Activated CD8-positive, alpha-beta memory T cell treated with anti-CD3 and anti-CD28 coated beads, Interleukin-2, amount 10 ng/mL, durations not matched to agents 7 days and 5 days (primary cell): ENCODE measurements around the gene SLC37A1. TPM values are rescaled to one million over a fixed set of nuclear protein-coding genes. Genes with fewer than 3 reads are reported as not detected.
A peak's percentile ranks its signal among the peaks of the same experiment; 100 is the strongest.

Source experiments
- ATAC-seq: fragments of 150-1000 bp; cut with Tn5 transposase; one replicate; pipeline ENCODE4 v1.10.0; 2021; ENCODE audit warnings: moderate library complexity
- CTCF ChIA-PET: fragments of 350-600 bp; sonication (Branson Sonifier 250); formaldehyde crosslinking; loops from one replicate; lab custom pipeline; 2021; ENCODE audit warnings: antibody characterized with exemption; lab: Charles Lee
- DNase-seq: peaks from one replicate; pipeline ENCODE4 v3.0.0-alpha.2; 2020
- H3K27ac Mint-ChIP-seq: one replicate; pipeline ENCODE4 v1.8.0; 2021; ENCODE audit warnings: mild to moderate bottlenecking, mixed read lengths
- H3K27me3 Mint-ChIP-seq: one replicate; pipeline ENCODE4 v1.8.0; 2021; ENCODE audit warnings: mixed read lengths
- H3K36me3 Mint-ChIP-seq: one replicate; pipeline ENCODE4 v1.8.0; 2021; ENCODE audit warnings: mild to moderate bottlenecking, mixed read lengths
- H3K4me1 Mint-ChIP-seq: one replicate; pipeline ENCODE4 v1.8.0; 2021; ENCODE audit warnings: mixed read lengths
- H3K4me3 Mint-ChIP-seq: one replicate; pipeline ENCODE4 v1.8.0; 2021; ENCODE audit warnings: mild to moderate bottlenecking, moderate library complexity, mixed read lengths
- H3K9me3 Mint-ChIP-seq: one replicate; pipeline ENCODE4 v1.8.0; 2022; ENCODE audit warnings: low read depth, mixed read lengths
- total RNA-seq, 2 experiments: library from RNA; stranded (reverse); gene quantifications; one replicate each; pipeline ENCODE4 v1.2.3, GENCODE V29; 2021

SLC37A1 gene
- total RNA-seq, 2 experiments from 2014 or later, result 14.0 to 14.8 TPM

DNA sequence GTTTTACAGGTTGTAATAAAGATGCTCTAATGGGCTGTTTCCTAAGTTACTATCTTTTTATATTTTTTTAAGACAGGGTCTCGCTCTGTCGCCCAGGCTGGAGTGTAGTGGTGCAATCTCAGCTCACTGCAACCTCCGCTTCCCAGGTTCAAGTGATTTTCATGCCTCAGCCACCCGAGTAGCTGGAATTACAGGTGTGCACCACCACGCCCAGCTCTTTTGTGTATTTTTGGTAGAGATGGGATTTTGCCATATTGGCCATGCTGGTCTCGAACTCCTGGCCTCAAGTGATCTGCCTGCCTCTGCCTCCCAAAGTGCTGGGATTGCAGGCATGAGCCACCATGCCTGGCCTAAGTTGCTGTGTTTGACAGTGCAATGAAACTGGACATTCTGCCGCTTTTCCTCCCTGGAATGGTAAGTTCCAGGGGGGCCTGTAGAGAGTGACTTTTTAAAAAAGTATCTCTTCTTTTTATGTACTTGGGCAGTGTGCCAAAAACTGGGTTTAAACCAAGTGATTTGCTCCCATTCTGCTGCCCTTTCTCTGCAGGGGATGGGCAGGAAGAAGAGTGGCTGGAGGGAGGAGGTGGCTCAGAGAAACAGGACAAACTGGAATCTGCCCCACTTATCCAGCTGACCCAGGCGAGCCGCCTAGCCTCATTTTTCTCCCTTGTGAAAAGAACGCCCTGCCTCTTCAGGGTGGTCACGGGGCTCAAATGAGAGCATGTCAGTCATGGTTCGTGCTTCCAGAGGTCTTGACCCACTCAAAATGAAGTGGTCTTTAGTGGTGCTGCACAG, 2.3 kb downstream of the SLC37A1 start:
- DNase-seq (no peak), ATAC-seq (no peak)
- no peak overlapping the region for H3K4me3 Mint-ChIP-seq
- peaks cover 17% of the 10 kb centered on the region for H3K4me1 Mint-ChIP-seq
- H3K27me3 Mint-ChIP-seq, result peaks cover 13% of the 10 kb centered on the region
- no peak overlapping the region for H3K27ac Mint-ChIP-seq
- H3K36me3 Mint-ChIP-seq, result peaks cover 11% of the 10 kb centered on the region
- CTCF ChIA-PET, result interaction anchor here (1.8 to 2.7 kb wide), 3 partner anchors 8 to 49 kb away, joined by 3 to 15 read pairs (median 9); no protein-coding TSS in a partner anchor
- no peaks in the 10 kb centered on the region for H3K9me3 Mint-ChIP-seq

DNA sequence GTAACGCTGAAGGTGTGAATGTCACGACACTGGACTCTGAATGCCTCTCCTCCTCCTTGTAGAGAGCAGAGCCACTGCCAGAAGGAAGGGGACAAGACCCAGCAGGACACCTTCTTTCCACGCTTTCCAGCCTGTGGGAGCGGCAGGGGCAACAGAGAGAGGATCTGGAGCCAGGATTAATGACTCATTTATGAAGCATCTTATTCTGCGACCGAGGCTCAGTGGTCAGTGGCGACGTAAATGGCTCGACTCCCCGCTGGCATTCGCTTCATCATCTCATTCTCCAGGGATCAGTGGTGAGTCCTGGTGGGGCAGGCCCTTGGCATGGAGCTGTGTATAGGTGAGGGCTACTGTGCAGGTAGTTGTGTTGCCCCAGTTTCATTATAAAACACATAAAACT, 4.6 kb downstream of the SLC37A1 start:
- peaks cover 15% of the 10 kb centered on the region for H3K4me1 Mint-ChIP-seq
- ATAC-seq (no peak), DNase-seq (no peak)
- H3K27me3 Mint-ChIP-seq, result peaks cover 2% of the 10 kb centered on the region
- H3K4me3 Mint-ChIP-seq, result no peak overlapping the region
- no peak overlapping the region for H3K27ac Mint-ChIP-seq
- H3K36me3 Mint-ChIP-seq, result peaks cover 15% of the 10 kb centered on the region
- CTCF ChIA-PET, result interaction anchor here (1.4 kb wide), 1 partner anchor 51 kb away, joined by 3 read pairs; no protein-coding TSS in a partner anchor
- no peaks in the 10 kb centered on the region for H3K9me3 Mint-ChIP-seq

DNA sequence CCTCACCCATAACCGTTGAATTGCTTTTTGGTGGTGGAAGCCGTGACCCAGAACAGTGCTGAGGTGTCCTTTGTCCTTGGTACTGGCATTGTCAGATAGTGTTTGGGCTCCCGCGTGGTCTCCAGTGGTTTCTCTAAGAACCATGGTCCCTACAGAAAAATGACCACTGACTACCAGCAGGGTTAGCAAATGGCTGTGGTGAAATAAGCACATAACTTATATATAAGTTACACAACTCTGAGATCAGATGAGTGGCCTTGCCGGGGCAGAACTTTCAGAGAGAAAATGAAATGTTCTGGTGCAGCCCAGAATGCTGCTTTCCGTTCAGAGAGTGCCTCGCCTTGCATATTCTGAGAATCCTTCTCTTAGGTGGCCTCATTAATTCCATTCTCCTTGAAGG, 5.0 kb downstream of the SLC37A1 start:
- Mint-ChIP-seq H3K36me3 (peaks cover 16% of the 10 kb centered on the region), H3K4me1 (peaks cover 15% of the 10 kb centered on the region), H3K27me3 (peaks cover 2% of the 10 kb centered on the region), H3K27ac (no peak overlapping the region), H3K4me3 (no peak overlapping the region), H3K9me3 (no peaks in the 10 kb centered on the region)
- CTCF ChIA-PET, result interaction anchor here (1.4 kb wide), 1 partner anchor 52 kb away, joined by 3 read pairs; no protein-coding TSS in a partner anchor
- DNase-seq (no peak), ATAC-seq (no peak)

DNA sequence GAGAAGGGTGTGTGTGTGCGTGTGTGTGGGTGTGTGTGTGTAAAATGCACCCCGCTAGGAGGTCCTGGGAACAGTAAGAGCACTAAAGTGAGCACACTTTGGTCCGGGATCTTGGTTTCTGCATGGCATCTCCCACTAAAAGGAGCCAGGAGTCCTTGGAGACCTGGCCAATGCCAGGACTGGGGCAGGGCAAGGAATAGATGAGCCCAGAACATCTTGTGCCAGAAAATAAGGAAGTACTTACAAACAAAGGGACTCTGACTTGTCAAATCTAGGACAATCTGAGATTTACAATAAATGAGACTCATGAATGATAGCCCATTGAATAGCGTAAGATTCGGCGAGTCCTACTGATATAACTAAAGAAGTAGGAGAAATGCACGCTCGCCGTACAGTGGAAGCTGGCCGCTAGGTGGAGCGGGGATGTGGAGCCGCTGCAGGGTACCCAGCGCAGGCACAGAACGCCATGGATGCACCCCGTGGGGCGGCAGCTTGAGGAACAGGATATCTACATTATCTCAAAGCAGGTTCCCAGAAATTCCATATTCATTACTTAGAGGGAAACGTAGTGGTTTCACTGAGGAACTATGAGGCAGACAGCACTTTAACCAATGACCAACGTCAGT, 7.1 kb downstream of the SLC37A1 start:
- H3K9me3 Mint-ChIP-seq, result no peaks in the 10 kb centered on the region
- H3K27ac Mint-ChIP-seq, result no peak overlapping the region
- CTCF ChIA-PET, result no interaction called here
- peaks cover 16% of the 10 kb centered on the region for H3K36me3 Mint-ChIP-seq
- no peak for ATAC-seq
- no peak for DNase-seq
- no peak overlapping the region for H3K4me3 Mint-ChIP-seq
- H3K27me3 Mint-ChIP-seq, result no peaks in the 10 kb centered on the region
- H3K4me1 Mint-ChIP-seq, result peaks cover 22% of the 10 kb centered on the region

DNA sequence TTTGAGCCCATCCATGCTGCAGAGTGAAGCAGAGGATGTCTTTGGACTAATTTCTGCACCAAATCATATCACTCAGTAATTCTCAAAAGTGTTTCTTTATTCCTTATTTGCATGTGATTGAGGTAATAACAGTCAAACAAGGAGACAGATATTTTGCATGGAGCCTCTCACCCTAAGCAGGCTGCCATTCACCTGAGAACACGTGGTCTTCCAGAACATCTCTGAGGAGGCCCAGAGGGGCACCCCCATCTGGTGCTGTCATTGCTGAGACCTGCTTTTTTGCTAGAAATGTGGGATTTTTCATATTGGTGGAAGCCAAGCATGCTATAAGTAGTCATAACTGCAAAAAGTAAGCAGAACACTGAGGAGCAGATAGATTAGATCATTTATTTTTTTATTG, 7.7 kb downstream of the SLC37A1 start:
- H3K9me3 Mint-ChIP-seq, result no peaks in the 10 kb centered on the region
- DNase-seq (no peak), ATAC-seq (no peak)
- no peak overlapping the region for H3K27ac Mint-ChIP-seq
- peaks cover 18% of the 10 kb centered on the region for H3K36me3 Mint-ChIP-seq
- no peak overlapping the region for H3K4me3 Mint-ChIP-seq
- peaks cover 23% of the 10 kb centered on the region for H3K4me1 Mint-ChIP-seq
- CTCF ChIA-PET, result no interaction called here
- H3K27me3 Mint-ChIP-seq, result no peaks in the 10 kb centered on the region

DNA sequence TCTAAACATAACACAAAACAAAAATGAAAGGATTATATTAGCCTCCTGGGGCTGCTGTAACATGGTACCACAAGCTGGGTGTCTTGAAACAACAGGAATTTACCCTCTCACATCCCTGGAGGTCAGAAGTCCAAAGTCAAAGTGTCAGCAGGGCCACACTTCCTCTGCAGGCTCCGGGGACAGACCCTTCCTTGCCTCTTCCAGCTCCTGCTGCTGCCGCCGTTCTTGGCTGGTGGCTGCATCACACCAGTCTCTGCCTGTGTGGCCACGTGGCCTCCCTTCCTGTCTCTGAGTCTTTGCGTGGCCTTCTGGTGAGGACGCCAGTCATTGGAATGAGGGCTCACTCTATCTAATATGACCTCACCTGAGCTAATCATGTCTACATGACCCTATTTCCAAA, 8.2 kb downstream of the SLC37A1 start:
- Mint-ChIP-seq H3K27me3 (no peaks in the 10 kb centered on the region), H3K36me3 (peaks cover 19% of the 10 kb centered on the region)
- CTCF ChIA-PET, result no interaction called here

DNA sequence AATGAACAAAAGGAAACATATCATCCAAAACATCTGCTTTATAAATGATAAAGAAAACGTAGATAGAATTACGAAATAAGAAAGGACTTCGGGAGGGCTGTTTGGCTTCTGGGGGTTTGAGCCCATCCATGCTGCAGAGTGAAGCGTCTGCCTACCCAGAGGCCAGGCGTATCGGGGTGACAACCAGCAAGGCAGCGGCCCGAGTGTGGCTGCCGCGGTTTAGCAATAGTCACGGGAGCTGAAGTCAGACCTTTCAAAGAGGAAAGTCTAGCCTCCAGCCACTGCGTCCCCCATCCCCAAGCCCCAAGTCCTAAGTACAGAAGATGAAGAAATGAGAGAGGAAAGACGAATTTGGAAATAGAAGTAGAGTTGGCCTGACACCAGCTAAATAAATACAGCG, 8.6 kb downstream of the SLC37A1 start:
- H3K4me1 Mint-ChIP-seq, result peaks cover 27% of the 10 kb centered on the region
- H3K36me3 Mint-ChIP-seq, result peaks cover 21% of the 10 kb centered on the region
- H3K27ac Mint-ChIP-seq, result no peak overlapping the region
- DNase-seq, result no peak
- H3K4me3 Mint-ChIP-seq, result no peak overlapping the region
- H3K27me3 Mint-ChIP-seq, result no peaks in the 10 kb centered on the region
- ATAC-seq, result no peak
- CTCF ChIA-PET, result no interaction called here
- no peaks in the 10 kb centered on the region for H3K9me3 Mint-ChIP-seq

More for the DNA sequence above, 8.2 kb downstream of the SLC37A1 start:
- Mint-ChIP-seq H3K4me3 (no peak overlapping the region), H3K4me1 (peaks cover 25% of the 10 kb centered on the region), H3K9me3 (no peaks in the 10 kb centered on the region), H3K27ac (no peak overlapping the region)
- ATAC-seq, result no peak
- no peak for DNase-seq

DNA sequence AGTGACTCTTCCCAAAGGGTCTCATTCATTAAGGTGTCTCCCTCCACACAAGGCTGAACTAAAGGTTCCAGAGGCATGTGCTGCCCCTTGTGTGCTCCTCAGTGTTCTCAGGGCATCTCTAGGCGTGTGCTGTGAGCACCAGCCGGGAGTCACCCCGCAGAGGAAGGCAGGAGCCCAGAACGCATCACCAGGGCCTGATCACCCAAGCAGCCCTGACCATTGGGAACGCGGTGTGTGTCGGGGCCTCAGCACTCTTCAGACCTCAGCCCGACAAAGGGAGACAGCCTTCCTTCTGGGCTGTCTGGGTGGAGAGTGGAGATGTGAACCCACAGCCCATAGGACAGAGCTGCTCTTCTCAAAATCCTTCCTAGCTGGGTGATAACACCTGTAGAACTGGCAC, 9.1 kb downstream of the SLC37A1 start:
- H3K9me3 Mint-ChIP-seq, result no peaks in the 10 kb centered on the region

DNA sequence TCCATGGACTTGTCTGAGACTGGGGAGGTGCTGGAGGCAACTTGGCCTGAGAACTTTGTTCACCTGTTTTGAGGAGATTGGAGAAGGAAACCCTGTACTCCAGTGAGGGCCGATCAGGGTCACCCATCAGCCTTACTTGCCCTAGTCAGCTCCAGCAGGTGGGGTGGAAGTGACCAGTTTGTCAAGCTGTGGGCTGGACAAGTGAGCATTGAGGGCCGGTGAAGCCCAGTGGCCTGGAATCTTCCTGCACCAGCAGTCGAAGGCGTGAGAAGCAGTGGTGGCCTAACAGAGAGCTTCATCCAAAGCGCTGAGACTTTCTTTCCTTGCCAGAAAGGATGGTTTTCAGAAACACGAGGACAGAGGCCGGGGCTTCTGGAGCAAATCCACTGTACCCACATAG, 9.6 kb downstream of the SLC37A1 start:
- H3K36me3 Mint-ChIP-seq, result peaks cover 25% of the 10 kb centered on the region
- no peaks in the 10 kb centered on the region for H3K9me3 Mint-ChIP-seq
- peaks cover 37% of the 10 kb centered on the region for H3K4me1 Mint-ChIP-seq
- no peak overlapping the region for H3K27ac Mint-ChIP-seq
- ATAC-seq, result no peak
- no peaks in the 10 kb centered on the region for H3K27me3 Mint-ChIP-seq
- H3K4me3 Mint-ChIP-seq, result no peak overlapping the region
- CTCF ChIA-PET, result interaction anchor here (2.0 kb wide), 1 partner anchor 8 kb away, joined by 9 read pairs; no protein-coding TSS in a partner anchor
- no peak for DNase-seq

More for the DNA sequence above, 9.1 kb downstream of the SLC37A1 start:
- DNase-seq, result no peak
- H3K4me3 Mint-ChIP-seq, result no peak overlapping the region
- CTCF ChIA-PET, result no interaction called here
- H3K27me3 Mint-ChIP-seq, result no peaks in the 10 kb centered on the region
- no peak for ATAC-seq
- peaks cover 32% of the 10 kb centered on the region for H3K4me1 Mint-ChIP-seq
- no peak overlapping the region for H3K27ac Mint-ChIP-seq
- H3K36me3 Mint-ChIP-seq, result peaks cover 23% of the 10 kb centered on the region

DNA sequence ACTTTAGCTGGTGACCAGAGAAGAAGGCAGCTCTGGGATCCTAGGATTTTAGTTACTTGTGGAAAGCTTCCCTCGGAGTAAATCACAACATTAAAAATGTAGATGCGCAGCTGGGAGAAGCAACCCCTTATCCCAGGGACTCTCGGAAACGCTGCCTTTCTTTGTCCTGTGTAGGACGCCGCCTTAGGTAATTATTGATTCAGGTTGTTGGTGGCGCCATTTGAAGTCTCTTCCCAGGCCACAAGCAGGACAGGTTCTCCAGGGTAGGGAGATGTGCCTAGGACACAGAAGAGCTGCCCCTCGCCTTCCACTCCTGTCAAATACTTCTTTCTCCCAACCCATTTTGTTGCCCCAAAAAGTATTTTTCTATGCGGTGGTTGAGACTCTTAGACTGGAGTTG, 10.3 kb downstream of the SLC37A1 start:
- DNase-seq (no peak), ATAC-seq (no peak)
- H3K36me3 Mint-ChIP-seq, result peaks cover 25% of the 10 kb centered on the region
- H3K4me3 Mint-ChIP-seq, result no peak overlapping the region
- H3K27ac Mint-ChIP-seq, result no peak overlapping the region
- peaks cover 41% of the 10 kb centered on the region for H3K4me1 Mint-ChIP-seq
- H3K27me3 Mint-ChIP-seq, result no peaks in the 10 kb centered on the region
- CTCF ChIA-PET, result interaction anchor here (2.0 kb wide), 1 partner anchor 9 kb away, joined by 9 read pairs; no protein-coding TSS in a partner anchor
- no peaks in the 10 kb centered on the region for H3K9me3 Mint-ChIP-seq

DNA sequence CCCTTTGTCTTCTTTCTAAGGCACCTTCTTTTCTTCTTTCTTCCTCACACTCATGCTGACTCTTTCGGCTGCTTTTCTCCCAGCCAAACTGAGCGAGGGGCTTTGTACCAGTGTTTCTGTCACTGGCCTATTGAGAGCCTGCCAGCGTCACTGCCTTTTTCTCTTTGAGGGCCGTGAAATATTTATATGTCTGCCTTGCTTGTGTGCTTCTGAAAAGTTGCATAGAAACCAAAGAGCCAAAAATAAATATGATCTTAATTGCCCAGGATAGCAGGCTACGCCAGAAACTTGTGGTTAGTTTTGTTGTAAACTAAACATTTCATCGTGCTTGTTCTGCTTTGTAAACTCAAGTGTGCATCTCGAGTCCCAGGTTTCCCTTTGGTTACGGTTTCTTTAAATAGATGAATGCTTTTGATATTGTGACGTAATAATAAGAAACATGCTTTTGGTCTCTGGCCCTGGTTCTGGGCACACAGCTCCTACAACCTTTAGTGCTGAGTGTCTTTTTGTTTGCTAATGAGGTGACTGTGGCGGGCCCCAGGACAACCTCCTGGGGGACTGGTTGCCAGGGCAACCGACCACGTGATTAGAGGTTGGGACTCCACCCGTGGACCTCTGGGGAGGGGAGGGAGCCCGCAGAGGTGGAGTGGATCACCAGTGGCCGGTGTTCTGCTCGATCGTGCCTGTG, 10.8 kb downstream of the SLC37A1 start:
- Mint-ChIP-seq H3K36me3 (peaks cover 26% of the 10 kb centered on the region), H3K27ac (peak overlapping the region; percentile 54), H3K9me3 (no peaks in the 10 kb centered on the region), H3K4me3 (peak overlapping the region; percentile 19), H3K27me3 (no peaks in the 10 kb centered on the region), H3K4me1 (peaks cover 43% of the 10 kb centered on the region)
- CTCF ChIA-PET, result interaction anchor here (2.0 kb wide), 1 partner anchor 10 kb away, joined by 9 read pairs; no protein-coding TSS in a partner anchor
- DNase-seq (peak; percentile 76), ATAC-seq (peak; percentile 29)

DNA sequence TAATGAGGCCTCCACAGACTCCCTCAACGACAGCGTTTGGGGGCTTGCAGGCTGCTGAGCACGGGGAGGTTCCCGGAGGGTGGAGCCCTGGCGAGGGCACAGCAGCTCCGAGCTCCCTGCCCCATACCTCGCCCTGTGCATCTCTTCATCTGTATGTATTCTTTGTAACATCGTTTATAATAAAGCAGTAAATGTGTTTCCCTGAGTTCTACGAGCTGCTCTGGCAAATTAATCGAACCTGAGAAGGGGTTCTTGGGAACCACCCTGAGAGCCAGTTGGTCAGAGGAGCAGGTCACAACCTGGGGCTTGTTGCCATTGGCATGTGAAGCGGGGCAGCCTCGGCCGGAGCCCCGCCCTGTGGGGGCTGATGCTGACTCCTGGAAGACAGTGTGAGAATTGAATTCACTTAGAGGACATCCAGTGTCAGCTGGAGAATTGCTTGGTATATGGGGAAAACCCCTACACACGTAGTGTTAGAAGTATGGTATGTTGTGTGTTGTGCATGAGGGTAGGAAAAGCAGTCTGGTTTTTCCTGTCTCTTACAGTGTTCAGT, 11.5 kb downstream of the SLC37A1 start:
- Mint-ChIP-seq H3K4me1 (peaks cover 47% of the 10 kb centered on the region), H3K27ac (peak overlapping the region; percentile 54), H3K36me3 (peaks cover 21% of the 10 kb centered on the region), H3K4me3 (peak overlapping the region; percentile 19), H3K9me3 (no peaks in the 10 kb centered on the region), H3K27me3 (no peaks in the 10 kb centered on the region)
- ATAC-seq, result no peak
- CTCF ChIA-PET, result interaction anchor here (2.0 kb wide), 1 partner anchor 10 kb away, joined by 9 read pairs; no protein-coding TSS in a partner anchor
- no peak for DNase-seq
